ENCODE results near the gene SLC25A12. TPM values are rescaled to one million over a fixed set of nuclear protein-coding genes. Genes with fewer than 3 reads are reported as not detected.

Gene SLC25A12
- total and polyA plus RNA-seq, 7 donors, result 19.1 to 83.6 (median 66.5) TPM

DNA sequence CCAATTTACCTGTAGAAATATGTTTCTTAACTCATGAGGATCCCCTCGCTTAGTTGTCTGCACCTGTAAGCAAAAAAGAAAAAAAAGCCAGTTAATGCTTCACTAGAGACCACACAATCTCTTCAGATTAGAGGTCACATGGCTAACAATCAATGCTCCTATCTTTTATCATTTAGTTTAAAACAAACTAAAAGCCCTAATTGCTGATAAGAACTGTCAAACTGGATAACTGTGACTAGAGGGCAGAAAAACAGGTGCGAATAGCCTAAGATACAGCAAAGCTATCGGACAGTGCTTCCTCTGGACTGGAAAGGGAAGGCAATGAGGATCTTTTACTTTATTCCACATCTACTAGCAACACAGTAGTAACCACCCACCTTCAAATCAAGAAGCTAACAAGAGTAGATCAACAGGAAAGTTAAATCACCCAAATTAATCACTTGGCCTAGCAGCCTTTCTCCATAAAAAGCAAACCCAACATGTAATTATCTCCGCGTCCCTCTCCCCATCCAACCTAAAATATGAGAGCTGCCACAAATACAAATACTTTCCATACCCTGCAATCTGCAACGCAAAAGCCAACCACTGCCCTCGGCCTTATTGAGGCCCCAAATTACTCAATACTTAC is 734 bp downstream of the SLC25A12 start:
- peaks cover 15% of the 10 kb centered on the region for H3K4me1 ChIP-seq
- peak in 3 of 4 donors; percentile 39 to 63 (median 45) for ATAC-seq
- TF ChIP-seq CTCF (IDR thresholded peaks at IDR 0.05), result no peak
- 13 to 37% (median 19%) methylated on average over 7 of the region's 7 CpGs for WGBS, 3 donors
- no peaks in the 10 kb centered on the region for H3K9me3 ChIP-seq
- no peak for DNase-seq
- intact Hi-C loops (cut with DNase I), result loop anchor here in 1 of 2 donors (5.0 kb wide), 1 partner anchor 109 kb away; no protein-coding TSS in a partner anchor
- no peaks in the 10 kb centered on the region for H3K27me3 ChIP-seq (ENCODE audit: insufficient read depth in 3 of 3, low read length in 2 of 3)
- H3K27ac ChIP-seq, result peak overlapping the region; percentile 90
- H3K36me3 ChIP-seq (ENCODE audit: insufficient read depth in 1 of 2, low read depth in 1 of 2), result peaks cover 0 to 4% of the 10 kb centered on the region in 2 donors
- peak overlapping the region; percentile 87 for H3K4me3 ChIP-seq

DNA sequence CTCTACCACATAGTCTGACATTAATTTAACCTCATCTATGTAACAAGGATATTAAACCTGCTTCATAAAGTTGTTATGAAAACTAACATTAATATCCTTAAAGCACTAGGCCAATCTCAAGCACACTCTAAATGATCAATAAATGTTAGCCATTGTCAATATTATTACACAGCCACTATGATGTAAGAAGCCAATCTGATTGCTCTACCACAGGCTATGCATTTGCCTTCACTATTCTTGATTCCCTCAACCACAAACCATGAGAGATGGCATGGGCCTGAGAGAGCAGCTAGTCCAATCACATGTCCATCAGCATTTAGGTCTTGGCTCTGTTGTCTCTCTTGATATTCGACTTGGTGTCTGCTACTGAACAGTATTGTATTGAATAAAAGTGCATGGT is 4.2 kb downstream of the SLC25A12 start:
- DNase-seq (no peak), ATAC-seq (no peak)
- Histone ChIP-seq H3K36me3 (ENCODE audit: insufficient read depth in 1 of 2, low read depth in 1 of 2) (peaks cover 0 to 4% of the 10 kb centered on the region in 2 donors), H3K4me3 (no peak overlapping the region), H3K27me3 (ENCODE audit: insufficient read depth in 3 of 3, low read length in 2 of 3) (no peaks in the 10 kb centered on the region), H3K27ac (peak overlapping the region; percentile 7), H3K4me1 (peaks cover 25% of the 10 kb centered on the region), H3K9me3 (no peaks in the 10 kb centered on the region)
- WGBS, 3 donors, result 33 to 48% (median 38%) methylated on average over 1 of the region's 1 CpG
- TF ChIP-seq CTCF (IDR thresholded peaks at IDR 0.05), result no peak
- intact Hi-C loops (cut with DNase I), result loop anchor here in 1 of 2 donors (5.0 kb wide), 1 partner anchor 112 kb away; no protein-coding TSS in a partner anchor

GRCh38 chr2:171889333-171889732 is 4.7 kb downstream of the SLC25A12 start:
- DNase-seq, result no peak
- Histone ChIP-seq H3K9me3 (no peaks in the 10 kb centered on the region), H3K36me3 (ENCODE audit: insufficient read depth in 1 of 2, low read depth in 1 of 2) (peaks cover 0 to 4% of the 10 kb centered on the region in 2 donors), H3K4me3 (no peak overlapping the region), H3K4me1 (peaks cover 25% of the 10 kb centered on the region), H3K27ac (peak overlapping the region; percentile 7), H3K27me3 (ENCODE audit: insufficient read depth in 3 of 3, low read length in 2 of 3) (no peaks in the 10 kb centered on the region)
- ATAC-seq, result no peak
- 89 to 91% (median 89%) methylated on average over 2 of the region's 2 CpGs for WGBS, 3 donors
- intact Hi-C loops (cut with DNase I), result no loop called here
- no peak for TF ChIP-seq CTCF (IDR thresholded peaks at IDR 0.05)

DNA sequence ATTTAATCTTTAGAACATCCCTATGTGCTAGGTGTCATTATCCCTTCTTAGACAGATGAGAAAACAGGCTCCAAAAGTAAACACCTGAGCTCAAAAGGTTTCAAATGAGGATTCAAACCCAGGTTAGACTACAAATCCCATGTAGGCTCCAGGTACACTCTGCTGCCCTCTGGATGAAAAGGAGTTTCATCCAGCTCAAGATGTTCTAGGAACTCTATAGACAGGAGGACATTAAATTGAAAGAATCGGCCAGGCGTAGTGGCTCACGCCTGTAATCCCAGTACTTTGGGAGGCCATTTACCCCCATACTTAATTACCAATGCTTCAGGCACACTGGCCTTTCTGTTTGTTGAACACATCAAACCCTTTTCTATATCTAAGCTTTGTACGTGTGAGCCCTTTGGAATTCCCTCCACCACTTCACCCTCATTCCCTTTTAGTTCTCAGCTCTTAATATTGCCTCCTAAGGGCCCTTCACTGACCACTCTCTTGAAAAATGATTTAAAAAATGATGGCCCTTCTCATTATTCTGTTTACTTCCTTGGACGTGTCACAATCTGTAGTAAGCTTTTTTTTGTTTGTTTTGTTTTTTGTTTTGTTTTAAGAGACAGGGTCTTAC is 10.7 kb downstream of the SLC25A12 start:
- 83 to 96% (median 87%) methylated on average over 5 of the region's 5 CpGs for WGBS, 3 donors
- H3K27ac ChIP-seq, result peak overlapping the region; percentile 87

More for the DNA sequence above, 10.7 kb downstream of the SLC25A12 start:
- no peak for TF ChIP-seq CTCF (IDR thresholded peaks at IDR 0.05)
- DNase-seq (no peak), ATAC-seq (no peak)
- intact Hi-C loops (cut with DNase I), result no loop called here
- Histone ChIP-seq H3K4me3 (no peak overlapping the region), H3K27me3 (ENCODE audit: insufficient read depth in 3 of 3, low read length in 2 of 3) (no peaks in the 10 kb centered on the region), H3K4me1 (peaks cover 41% of the 10 kb centered on the region), H3K36me3 (ENCODE audit: insufficient read depth in 1 of 2, low read depth in 1 of 2) (no peaks in the 10 kb centered on the region), H3K9me3 (no peaks in the 10 kb centered on the region)

All from psoas muscle (tissue), 8 donors.